HepG2 (cell line): ENCODE measurements around the gene TRAPPC3. TPM values are rescaled to one million over a fixed set of nuclear protein-coding genes. Genes with fewer than 3 reads are reported as not detected.

ENCODE experiments used
- ARID2 ChIP-seq: sonication (generic); formaldehyde crosslinking; IDR thresholded peaks from 2 replicates; pipeline ENCODE4 v1.8.1; 2022; ENCODE audit warnings: mild to moderate bottlenecking, missing genetic modification reagents, borderline replicate concordance
- HOXA3 ChIP-seq: sonication (generic); formaldehyde crosslinking; IDR thresholded peaks from 2 replicates; pipeline ENCODE4 v1.5.0; 2020; ENCODE audit warnings: missing genetic modification reagents
- KAT2B ChIP-seq: fragments of 150-350 bp; IDR thresholded peaks from 2 replicates; pipeline ENCODE4 v1.6.1; 2014; ENCODE audit warnings: low read depth, low read length, borderline replicate concordance
- KAT7 ChIP-seq: IDR thresholded peaks from 2 replicates; pipeline ENCODE4 v1.6.1; 2018; ENCODE audit warnings: borderline replicate concordance, missing compliant biosample characterization
- KMT2A ChIP-seq: sonication (generic); formaldehyde crosslinking; IDR thresholded peaks from 2 replicates; pipeline ENCODE4 v1.4.0; 2020; ENCODE audit warnings: missing genetic modification reagents
- NCOA1 ChIP-seq: sonication (generic); formaldehyde crosslinking; IDR thresholded peaks from 2 replicates; pipeline ENCODE4 v1.9.0; 2021; ENCODE audit warnings: missing genetic modification reagents
- NFRKB ChIP-seq: fragments of 450-650 bp; IDR thresholded peaks from 2 replicates; pipeline ENCODE4 v1.6.1; 2017
- NFYC ChIP-seq: IDR thresholded peaks from 2 replicates; pipeline ENCODE4 v1.6.1; 2016; ENCODE audit warnings: missing genetic modification reagents, missing compliant biosample characterization
- RFXANK ChIP-seq: IDR thresholded peaks from 2 replicates; pipeline ENCODE4 v1.6.1; 2016
- SATB2 ChIP-seq: sonication (generic); formaldehyde crosslinking; IDR thresholded peaks from 2 replicates; pipeline ENCODE4 v1.5.0; 2020; ENCODE audit warnings: missing genetic modification reagents
- SMAD3 ChIP-seq: sonication (generic); formaldehyde crosslinking; IDR thresholded peaks from 2 replicates; pipeline ENCODE4 v1.4.0; 2020; ENCODE audit warnings: missing genetic modification reagents
- SMYD3 ChIP-seq: sonication (generic); formaldehyde crosslinking; IDR thresholded peaks from 2 replicates; pipeline ENCODE4 v1.8.1; 2023; ENCODE audit warnings: mild to moderate bottlenecking, missing genetic modification reagents
- THAP11 ChIP-seq: IDR thresholded peaks from 2 replicates; pipeline ENCODE4 v1.6.1; 2016; ENCODE audit warnings: missing biosample characterization, missing genetic modification reagents
- ZBTB42 ChIP-seq: sonication (generic); formaldehyde crosslinking; IDR thresholded peaks from 2 replicates; pipeline ENCODE4 v1.5.0; 2020; ENCODE audit warnings: mild to moderate bottlenecking, missing genetic modification reagents
- ZFYVE20 ChIP-seq: sonication (generic); formaldehyde crosslinking; IDR thresholded peaks from 2 replicates; pipeline ENCODE4 v1.8.0; 2023; ENCODE audit warnings: low read depth, mild to moderate bottlenecking, moderate library complexity, missing genetic modification reagents, borderline replicate concordance
- ZNF317 ChIP-seq: sonication (generic); formaldehyde crosslinking; IDR thresholded peaks from 2 replicates; pipeline ENCODE4 v1.5.0; 2020; ENCODE audit warnings: mild to moderate bottlenecking, missing genetic modification reagents
- ZNF329 ChIP-seq: sonication (generic); formaldehyde crosslinking; IDR thresholded peaks from 2 replicates; pipeline ENCODE4 v1.9.0; 2021; ENCODE audit warnings: low read depth, mild to moderate bottlenecking, missing genetic modification reagents
- ZSCAN12 ChIP-seq: sonication (generic); formaldehyde crosslinking; IDR thresholded peaks from 2 replicates; pipeline ENCODE4 v1.9.0; 2021; ENCODE audit warnings: mild to moderate bottlenecking, missing genetic modification reagents
- polyA plus RNA-seq, 8 experiments: library from polyadenylated mRNA; depleted of rRNA in 3 of 8; stranded (reverse) in 7 of 8; unstranded in 1 of 8; fragments of >200 nt; fragmentation: Illumina TruSeq in 4 of 8; extraction: Trizol in 4 of 8; gene quantifications; 2 replicates each; pipeline versions ENCODE4 v1.2.1 to v1.2.3, GENCODE V29; 2011 to 2016; ENCODE audit warnings: low read depth in 4 of 8, missing spikeins in 1 of 8, mixed read lengths in 1 of 8; ENCODE audit not compliant: insufficient read depth in 1 of 8
- total RNA-seq, 5 experiments: library from RNA; depleted of rRNA; stranded (reverse); fragments of >200 nt; fragmentation: Illumina TruSeq; extraction: Trizol; gene quantifications; 2 replicates each; pipeline ENCODE4 v1.2.3, GENCODE V29; 2016; ENCODE audit warnings: low read depth in 1 of 5
- TF ChIP-seq, protein P1 (sequence below): sonication (generic); formaldehyde crosslinking; conservative IDR thresholded peaks from 2 replicates; pipeline ENCODE4 v1.8.0; 2022; ENCODE audit warnings: missing genetic modification reagents
- TF ChIP-seq, protein P2 (sequence below): sonication (generic); formaldehyde crosslinking; IDR thresholded peaks from 2 replicates; pipeline ENCODE4 v1.5.0; 2020; ENCODE audit warnings: missing genetic modification reagents, mild to moderate bottlenecking, borderline replicate concordance
- TF ChIP-seq, protein P3 (sequence below): sonication (generic); formaldehyde crosslinking; IDR thresholded peaks from 2 replicates; pipeline ENCODE4 v1.8.1; 2023; ENCODE audit warnings: missing genetic modification reagents, inconsistent platforms, borderline replicate concordance
- TF ChIP-seq, protein P4 (sequence below): sonication (generic); formaldehyde crosslinking; conservative IDR thresholded peaks from 2 replicates; pipeline ENCODE4 v1.4.0; 2020; ENCODE audit warnings: missing genetic modification reagents
- TF ChIP-seq, protein P5 (sequence below): sonication (generic); formaldehyde crosslinking; IDR thresholded peaks from 2 replicates; pipeline ENCODE4 v1.5.1; 2020; ENCODE audit warnings: missing genetic modification reagents, mild to moderate bottlenecking, borderline replicate concordance

Gene TRAPPC3
- total and polyA plus RNA-seq, 2 of the 13 experiments (the other 11 are each of a cell fraction or from before 2014, with no cell fraction given) = 53.7 to 62.4 TPM

DNA sequence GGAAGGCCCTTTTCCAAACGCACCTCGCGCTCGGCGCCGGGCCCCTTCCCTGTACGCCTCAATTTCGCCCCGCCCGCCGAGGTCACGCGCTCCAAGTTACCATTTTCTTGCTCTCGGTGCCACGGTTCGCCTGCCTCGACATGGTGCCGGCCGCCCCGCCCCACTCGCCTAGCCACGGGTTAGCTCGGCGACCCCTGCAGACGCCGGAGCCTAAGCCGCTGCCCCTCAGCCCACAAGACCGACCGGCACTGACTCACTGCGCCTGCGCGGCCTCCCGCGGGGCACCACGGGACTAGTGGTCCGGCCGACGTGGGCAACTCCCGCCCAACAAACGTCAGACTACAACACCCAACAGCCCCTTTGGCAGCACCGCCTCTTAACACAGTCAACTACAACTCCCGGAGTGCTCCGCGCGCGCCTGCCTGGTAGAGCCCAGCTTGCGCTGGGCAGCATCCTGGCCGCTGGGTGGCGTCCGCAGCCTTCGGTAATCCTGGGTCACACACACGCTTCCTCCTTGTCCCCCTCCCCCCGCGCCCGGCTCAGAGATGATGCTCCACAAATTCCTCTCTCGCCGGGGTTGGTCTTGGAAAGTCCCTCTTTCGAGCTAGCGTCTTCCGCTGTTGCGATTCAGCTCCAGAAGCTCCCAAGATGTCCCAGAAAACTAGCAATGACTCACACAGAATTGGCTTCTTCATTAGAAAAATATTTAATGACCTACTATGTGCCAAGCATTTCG, at the start of gene TRAPPC3 (continued):
- TF ChIP-seq, protein P1, sequence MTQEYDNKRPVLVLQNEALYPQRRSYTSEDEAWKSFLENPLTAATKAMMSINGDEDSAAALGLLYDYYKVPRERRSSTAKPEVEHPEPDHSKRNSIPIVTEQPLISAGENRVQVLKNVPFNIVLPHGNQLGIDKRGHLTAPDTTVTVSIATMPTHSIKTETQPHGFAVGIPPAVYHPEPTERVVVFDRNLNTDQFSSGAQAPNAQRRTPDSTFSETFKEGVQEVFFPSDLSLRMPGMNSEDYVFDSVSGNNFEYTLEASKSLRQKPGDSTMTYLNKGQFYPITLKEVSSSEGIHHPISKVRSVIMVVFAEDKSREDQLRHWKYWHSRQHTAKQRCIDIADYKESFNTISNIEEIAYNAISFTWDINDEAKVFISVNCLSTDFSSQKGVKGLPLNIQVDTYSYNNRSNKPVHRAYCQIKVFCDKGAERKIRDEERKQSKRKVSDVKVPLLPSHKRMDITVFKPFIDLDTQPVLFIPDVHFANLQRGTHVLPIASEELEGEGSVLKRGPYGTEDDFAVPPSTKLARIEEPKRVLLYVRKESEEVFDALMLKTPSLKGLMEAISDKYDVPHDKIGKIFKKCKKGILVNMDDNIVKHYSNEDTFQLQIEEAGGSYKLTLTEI (CRISPR knock-in tag) = no peak
- TF ChIP-seq HOXA3 (CRISPR knock-in tag) (peak; percentile 81; the same call in 1 of the 2 replicates), RFXANK (CRISPR knock-in tag) (no peak), NFRKB (no peak), NCOA1 (CRISPR knock-in tag) (peak; percentile 77; the same call in 1 of the 2 replicates), KMT2A (CRISPR knock-in tag) (no peak; the same call in 1 of the 2 replicates), ZNF329 (CRISPR knock-in tag) (peak; percentile 20; the same call in 1 of the 2 replicates), ZFYVE20 (CRISPR knock-in tag) (no peak), THAP11 (CRISPR knock-in tag) (peak; percentile 99), ZNF317 (CRISPR knock-in tag) (peak; percentile 45; the same call in 1 of the 2 replicates), ARID2 (peak; percentile 52; the same call in 1 of the 2 replicates), ZSCAN12 (peak; percentile 51; the same call in 1 of the 2 replicates), ZBTB42 (CRISPR knock-in tag) (0 out of 2 replicates have a peak, but pooled peaks have one; percentile 50), SMAD3 (CRISPR knock-in tag) (peak; percentile 49; the same call in 1 of the 2 replicates), SMYD3 (CRISPR knock-in tag) (no peak), SATB2 (CRISPR knock-in tag) (no peak), NFYC (CRISPR knock-in tag) (peak; percentile 33; the same call in 1 of the 2 replicates), KAT2B (no peak), KAT7 (CRISPR knock-in tag) (peak; percentile 51; the same call in 1 of the 2 replicates)
- TF ChIP-seq, protein P2, sequence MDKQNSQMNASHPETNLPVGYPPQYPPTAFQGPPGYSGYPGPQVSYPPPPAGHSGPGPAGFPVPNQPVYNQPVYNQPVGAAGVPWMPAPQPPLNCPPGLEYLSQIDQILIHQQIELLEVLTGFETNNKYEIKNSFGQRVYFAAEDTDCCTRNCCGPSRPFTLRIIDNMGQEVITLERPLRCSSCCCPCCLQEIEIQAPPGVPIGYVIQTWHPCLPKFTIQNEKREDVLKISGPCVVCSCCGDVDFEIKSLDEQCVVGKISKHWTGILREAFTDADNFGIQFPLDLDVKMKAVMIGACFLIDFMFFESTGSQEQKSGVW (CRISPR knock-in tag) = no peak
- TF ChIP-seq, protein P3, sequence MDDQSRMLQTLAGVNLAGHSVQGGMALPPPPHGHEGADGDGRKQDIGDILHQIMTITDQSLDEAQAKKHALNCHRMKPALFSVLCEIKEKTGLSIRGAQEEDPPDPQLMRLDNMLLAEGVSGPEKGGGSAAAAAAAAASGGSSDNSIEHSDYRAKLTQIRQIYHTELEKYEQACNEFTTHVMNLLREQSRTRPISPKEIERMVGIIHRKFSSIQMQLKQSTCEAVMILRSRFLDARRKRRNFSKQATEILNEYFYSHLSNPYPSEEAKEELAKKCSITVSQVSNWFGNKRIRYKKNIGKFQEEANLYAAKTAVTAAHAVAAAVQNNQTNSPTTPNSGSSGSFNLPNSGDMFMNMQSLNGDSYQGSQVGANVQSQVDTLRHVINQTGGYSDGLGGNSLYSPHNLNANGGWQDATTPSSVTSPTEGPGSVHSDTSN (CRISPR knock-in tag) = no peak
- TF ChIP-seq, protein P4, sequence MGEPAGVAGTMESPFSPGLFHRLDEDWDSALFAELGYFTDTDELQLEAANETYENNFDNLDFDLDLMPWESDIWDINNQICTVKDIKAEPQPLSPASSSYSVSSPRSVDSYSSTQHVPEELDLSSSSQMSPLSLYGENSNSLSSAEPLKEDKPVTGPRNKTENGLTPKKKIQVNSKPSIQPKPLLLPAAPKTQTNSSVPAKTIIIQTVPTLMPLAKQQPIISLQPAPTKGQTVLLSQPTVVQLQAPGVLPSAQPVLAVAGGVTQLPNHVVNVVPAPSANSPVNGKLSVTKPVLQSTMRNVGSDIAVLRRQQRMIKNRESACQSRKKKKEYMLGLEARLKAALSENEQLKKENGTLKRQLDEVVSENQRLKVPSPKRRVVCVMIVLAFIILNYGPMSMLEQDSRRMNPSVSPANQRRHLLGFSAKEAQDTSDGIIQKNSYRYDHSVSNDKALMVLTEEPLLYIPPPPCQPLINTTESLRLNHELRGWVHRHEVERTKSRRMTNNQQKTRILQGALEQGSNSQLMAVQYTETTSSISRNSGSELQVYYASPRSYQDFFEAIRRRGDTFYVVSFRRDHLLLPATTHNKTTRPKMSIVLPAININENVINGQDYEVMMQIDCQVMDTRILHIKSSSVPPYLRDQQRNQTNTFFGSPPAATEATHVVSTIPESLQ = no peak
- TF ChIP-seq, protein P5, sequence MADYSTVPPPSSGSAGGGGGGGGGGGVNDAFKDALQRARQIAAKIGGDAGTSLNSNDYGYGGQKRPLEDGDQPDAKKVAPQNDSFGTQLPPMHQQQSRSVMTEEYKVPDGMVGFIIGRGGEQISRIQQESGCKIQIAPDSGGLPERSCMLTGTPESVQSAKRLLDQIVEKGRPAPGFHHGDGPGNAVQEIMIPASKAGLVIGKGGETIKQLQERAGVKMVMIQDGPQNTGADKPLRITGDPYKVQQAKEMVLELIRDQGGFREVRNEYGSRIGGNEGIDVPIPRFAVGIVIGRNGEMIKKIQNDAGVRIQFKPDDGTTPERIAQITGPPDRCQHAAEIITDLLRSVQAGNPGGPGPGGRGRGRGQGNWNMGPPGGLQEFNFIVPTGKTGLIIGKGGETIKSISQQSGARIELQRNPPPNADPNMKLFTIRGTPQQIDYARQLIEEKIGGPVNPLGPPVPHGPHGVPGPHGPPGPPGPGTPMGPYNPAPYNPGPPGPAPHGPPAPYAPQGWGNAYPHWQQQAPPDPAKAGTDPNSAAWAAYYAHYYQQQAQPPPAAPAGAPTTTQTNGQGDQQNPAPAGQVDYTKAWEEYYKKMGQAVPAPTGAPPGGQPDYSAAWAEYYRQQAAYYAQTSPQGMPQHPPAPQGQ = peak; percentile 45; the same call in 1 of the 2 replicates
